Activated CD4-positive, alpha-beta T cell treated with anti-CD3 and anti-CD28 coated beads, Interleukin-2, amount 10 ng/mL, durations not matched to agents 24 days and 14 days (primary cell): ENCODE data around the gene C20orf141. TPM values are rescaled to one million over a fixed set of nuclear protein-coding genes. Genes with fewer than 3 reads are reported as not detected.
"Not testable (repeated sequence)": the region's sequence is repeated elsewhere in the genome, so short reads cannot be mapped to it uniquely, and the experiment has no call there.

ENCODE experiments used
- DNase-seq: peaks from one replicate; pipeline ENCODE4 v3.0.0; 2022
- H3K27ac Mint-ChIP-seq: one replicate; pipeline ENCODE4 v1.8.0; 2022; ENCODE audit warnings: mild to moderate bottlenecking, mixed read lengths
- H3K27me3 Mint-ChIP-seq: one replicate; pipeline ENCODE4 v1.8.0; 2022; ENCODE audit warnings: mixed read lengths
- H3K36me3 Mint-ChIP-seq: one replicate; pipeline ENCODE4 v1.8.0; 2022; ENCODE audit warnings: low read depth, mild to moderate bottlenecking, mixed read lengths
- H3K4me1 Mint-ChIP-seq: one replicate; pipeline ENCODE4 v1.8.0; 2021; ENCODE audit warnings: mixed read lengths
- H3K4me3 Mint-ChIP-seq: one replicate; pipeline ENCODE4 v1.8.0; 2022; ENCODE audit warnings: mild to moderate bottlenecking, moderate library complexity, mixed read lengths
- H3K9me3 Mint-ChIP-seq: one replicate; pipeline ENCODE4 v1.8.0; 2021; ENCODE audit warnings: mixed read lengths
- intact Hi-C: fragments of 100-400 bp; cut with micrococcal nuclease; formaldehyde crosslinking; loops from one replicate; pipeline ENCODE4 v1.15.1; 2023
- total RNA-seq: library from RNA; stranded (reverse); gene quantifications from 2 replicates; pipeline ENCODE4 v1.2.3, GENCODE V29; 2022

Gene C20orf141
- not detected in 2 replicates for total RNA-seq

DNA sequence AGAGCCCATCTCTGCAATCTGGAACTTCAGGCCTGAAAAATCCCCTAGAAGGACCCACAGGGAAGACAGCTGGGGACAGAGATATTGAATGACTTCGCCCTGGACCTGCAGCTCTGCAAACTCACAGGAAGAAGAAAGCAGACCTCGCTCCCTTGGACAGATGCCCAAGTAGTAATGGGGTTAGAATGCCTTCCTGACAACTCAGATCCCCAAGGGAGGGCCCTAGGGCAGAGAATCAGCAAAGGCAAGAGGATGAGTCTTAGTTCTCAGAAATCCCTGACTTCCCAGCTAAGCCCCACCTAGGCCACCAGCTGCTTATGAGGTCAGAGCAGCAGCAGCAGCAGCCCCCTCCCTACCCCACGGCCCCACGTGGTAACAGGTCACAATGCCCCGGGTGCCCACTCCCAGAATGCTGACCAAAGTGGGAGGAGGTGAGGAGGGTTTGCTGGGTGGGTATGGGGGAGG is at the start of gene C20orf141:
TSS of gene C20orf141 (plus strand) at position 401 of the 465 bp plus-strand sequence. CDS start 198 bp downstream, outside the sequence.
- no peak within 1 kb of the TSS for H3K27ac Mint-ChIP-seq
- intact Hi-C loops: no loop called here
- H3K4me1 Mint-ChIP-seq: no peaks in the 10 kb centered on the region
- no peak within 1 kb of the TSS for H3K4me3 Mint-ChIP-seq
- H3K27me3 Mint-ChIP-seq: peaks cover 67% of the 10 kb centered on the region
- H3K36me3 Mint-ChIP-seq: peaks cover 2% of the 10 kb centered on the region
- H3K9me3 Mint-ChIP-seq: peaks cover 15% of the 10 kb centered on the region
- DNase-seq: no peak

DNA sequence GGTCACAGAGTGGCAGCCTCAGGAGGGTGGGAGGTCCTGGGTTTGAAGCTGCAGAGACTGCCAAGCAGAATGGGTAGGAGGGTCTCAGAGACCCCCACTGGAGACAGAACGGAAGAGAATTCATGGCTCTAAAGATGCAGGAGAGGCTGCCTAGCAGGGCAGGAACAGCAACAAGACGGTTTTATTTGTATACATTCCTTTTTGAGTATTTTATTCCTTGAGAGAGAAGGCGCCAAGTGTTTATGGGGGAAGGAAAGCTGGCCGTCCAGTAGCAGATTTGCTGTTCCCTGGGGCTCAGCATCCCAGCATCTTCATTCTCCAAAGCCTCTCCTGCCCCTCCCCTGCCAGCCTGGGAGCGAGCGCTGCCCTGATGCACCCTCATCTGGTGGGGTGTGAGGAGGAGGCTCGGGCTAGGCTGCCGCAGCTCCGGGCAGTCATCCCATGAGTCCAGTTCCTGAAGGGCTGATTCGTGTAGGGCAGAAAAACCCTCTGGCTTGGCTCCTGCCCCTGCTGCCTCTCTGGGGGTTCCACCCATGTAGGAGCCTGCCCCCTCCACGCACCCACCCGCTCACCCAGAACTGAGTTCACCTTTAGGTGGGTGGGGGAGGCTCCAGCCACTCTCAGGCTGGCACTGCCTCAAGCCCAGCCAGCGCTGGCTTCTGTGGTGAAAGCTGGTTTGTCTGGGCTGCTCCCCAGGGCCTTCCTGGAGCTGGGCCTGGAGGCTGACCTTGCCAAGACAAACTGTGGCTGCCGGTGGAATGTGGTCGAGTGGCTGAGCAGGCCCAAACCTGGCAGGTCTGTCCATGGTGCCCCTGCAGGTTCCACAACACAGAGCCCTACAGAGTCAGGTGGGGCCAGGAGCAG is 46.8 kb upstream of the C20orf141 start:
- H3K4me1 Mint-ChIP-seq: peaks cover 4% of the 10 kb centered on the region

DNA sequence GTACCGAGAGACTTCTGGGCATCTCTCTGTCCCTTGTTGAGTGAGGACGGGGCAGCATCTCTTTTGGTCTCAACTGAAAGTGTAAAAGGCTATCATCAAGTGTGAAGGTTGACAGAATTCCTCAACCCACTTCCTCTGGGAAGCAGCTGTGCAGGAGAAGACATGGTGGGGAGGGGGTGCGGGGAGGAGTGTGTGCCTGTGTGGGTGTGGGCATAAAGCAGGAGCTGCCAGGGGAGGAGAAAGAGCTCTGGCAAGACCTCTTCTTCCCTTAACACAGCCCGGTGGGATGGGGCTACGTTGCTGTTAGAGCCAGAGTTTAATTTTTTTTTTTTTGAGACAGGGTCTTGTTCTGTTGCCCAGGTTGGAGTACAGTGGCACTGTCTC is 46.2 kb upstream of the C20orf141 start:
- no peaks in the 10 kb centered on the region for H3K9me3 Mint-ChIP-seq
- no peak overlapping the region for H3K27ac Mint-ChIP-seq
- H3K27me3 Mint-ChIP-seq: peaks cover 18% of the 10 kb centered on the region
- DNase-seq: no peak
- intact Hi-C loops: no loop called here
- H3K4me1 Mint-ChIP-seq: peaks cover 4% of the 10 kb centered on the region
- no peaks in the 10 kb centered on the region for H3K36me3 Mint-ChIP-seq
- no peak overlapping the region for H3K4me3 Mint-ChIP-seq

More for the DNA sequence above, 46.8 kb upstream of the C20orf141 start:
- Mint-ChIP-seq H3K27ac (no peak overlapping the region), H3K27me3 (peaks cover 18% of the 10 kb centered on the region), H3K9me3 (no peaks in the 10 kb centered on the region), H3K4me3 (no peak overlapping the region), H3K36me3 (no peaks in the 10 kb centered on the region)
- intact Hi-C loops: no loop called here
- DNase-seq: no peak

DNA sequence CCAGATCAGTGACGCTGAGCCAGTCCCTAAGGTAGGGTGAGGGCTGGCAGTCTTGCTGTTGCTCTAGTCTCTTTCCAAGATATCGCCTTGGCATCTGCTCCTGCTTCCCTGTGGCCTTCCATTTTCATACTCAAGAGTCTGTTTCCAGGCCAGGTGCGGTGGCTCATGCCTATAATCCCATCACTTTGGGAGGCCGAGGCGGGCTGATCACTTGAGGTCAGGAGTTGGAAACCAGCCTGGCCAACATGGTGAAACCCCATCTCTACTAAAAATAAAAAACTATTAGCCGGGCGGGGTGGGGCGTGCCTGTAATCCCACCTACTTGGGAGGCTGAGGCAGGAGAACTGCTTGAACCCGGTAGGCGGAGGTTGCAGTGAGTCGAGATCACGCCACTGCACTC is 44.7 kb upstream of the C20orf141 start:
- peaks cover 22% of the 10 kb centered on the region for H3K27me3 Mint-ChIP-seq
- H3K27ac Mint-ChIP-seq, DNase-seq, intact Hi-C loops, H3K4me1 Mint-ChIP-seq, H3K9me3 Mint-ChIP-seq, H3K36me3 Mint-ChIP-seq, H3K4me3 Mint-ChIP-seq: not testable (repeated sequence)

- H3K4me1 Mint-ChIP-seq: peaks cover 4% of the 10 kb centered on the region
- H3K27me3 Mint-ChIP-seq: peaks cover 23% of the 10 kb centered on the region
- intact Hi-C loops: no loop called here
- no peaks in the 10 kb centered on the region for H3K36me3 Mint-ChIP-seq
- no peaks in the 10 kb centered on the region for H3K9me3 Mint-ChIP-seq
- no peak for DNase-seq
- H3K27ac Mint-ChIP-seq: no peak overlapping the region
- H3K4me3 Mint-ChIP-seq: no peak overlapping the region
Observed at GRCh38 chr20:2771631-2772080, 43.1 kb upstream of the C20orf141 start.

GRCh38 chr20:2773812-2774211 is 41.0 kb upstream of the C20orf141 start:
- H3K4me1 Mint-ChIP-seq: peaks cover 6% of the 10 kb centered on the region
- H3K9me3 Mint-ChIP-seq: no peaks in the 10 kb centered on the region
- H3K36me3 Mint-ChIP-seq: no peaks in the 10 kb centered on the region
- peaks cover 19% of the 10 kb centered on the region for H3K27me3 Mint-ChIP-seq
- H3K27ac Mint-ChIP-seq: no peak overlapping the region
- no peak overlapping the region for H3K4me3 Mint-ChIP-seq
- intact Hi-C loops: no loop called here
- no peak for DNase-seq

GRCh38 chr20:2775139-2775538 is 39.6 kb upstream of the C20orf141 start:
- intact Hi-C loops: no loop called here
- Mint-ChIP-seq H3K27ac (no peak overlapping the region), H3K9me3 (no peaks in the 10 kb centered on the region)

GRCh38 chr20:2778602-2779321 is 36.0 kb upstream of the C20orf141 start:
- DNase-seq: no peak
- Mint-ChIP-seq H3K4me1 (peaks cover 7% of the 10 kb centered on the region), H3K27ac (no peak overlapping the region), H3K27me3 (peaks cover 24% of the 10 kb centered on the region), H3K36me3 (no peaks in the 10 kb centered on the region), H3K4me3 (no peak overlapping the region), H3K9me3 (no peaks in the 10 kb centered on the region)
- intact Hi-C loops: no loop called here

More at GRCh38 chr20:2775139-2775538, 39.6 kb upstream of the C20orf141 start:
- no peak overlapping the region for H3K4me3 Mint-ChIP-seq
- H3K27me3 Mint-ChIP-seq: peaks cover 16% of the 10 kb centered on the region
- DNase-seq: no peak
- no peaks in the 10 kb centered on the region for H3K36me3 Mint-ChIP-seq
- H3K4me1 Mint-ChIP-seq: peaks cover 6% of the 10 kb centered on the region

DNA sequence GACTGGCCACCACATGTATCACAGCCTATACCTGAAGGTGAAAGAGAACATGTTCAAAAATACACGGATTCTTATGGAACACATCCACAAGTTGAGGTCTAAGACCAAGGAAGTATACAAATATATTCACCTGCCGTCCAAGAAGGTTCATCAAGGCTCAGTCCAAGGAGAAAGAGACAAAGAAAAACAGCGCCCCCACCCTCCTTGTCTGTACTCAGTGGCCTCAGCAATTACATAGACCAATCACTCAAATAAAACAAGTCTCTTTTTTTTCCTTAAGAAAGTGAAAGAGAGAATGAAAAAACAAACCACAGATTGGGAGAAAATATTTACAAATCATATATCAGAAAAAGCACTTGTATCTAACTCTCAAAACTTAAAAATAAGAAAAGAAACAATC is 33.8 kb upstream of the C20orf141 start:
- no peaks in the 10 kb centered on the region for H3K9me3 Mint-ChIP-seq
- DNase-seq: no peak
- intact Hi-C loops: no loop called here
- H3K27ac Mint-ChIP-seq: no peak overlapping the region
- no peaks in the 10 kb centered on the region for H3K36me3 Mint-ChIP-seq
- peaks cover 7% of the 10 kb centered on the region for H3K4me1 Mint-ChIP-seq
- no peak overlapping the region for H3K4me3 Mint-ChIP-seq
- peaks cover 19% of the 10 kb centered on the region for H3K27me3 Mint-ChIP-seq

DNA sequence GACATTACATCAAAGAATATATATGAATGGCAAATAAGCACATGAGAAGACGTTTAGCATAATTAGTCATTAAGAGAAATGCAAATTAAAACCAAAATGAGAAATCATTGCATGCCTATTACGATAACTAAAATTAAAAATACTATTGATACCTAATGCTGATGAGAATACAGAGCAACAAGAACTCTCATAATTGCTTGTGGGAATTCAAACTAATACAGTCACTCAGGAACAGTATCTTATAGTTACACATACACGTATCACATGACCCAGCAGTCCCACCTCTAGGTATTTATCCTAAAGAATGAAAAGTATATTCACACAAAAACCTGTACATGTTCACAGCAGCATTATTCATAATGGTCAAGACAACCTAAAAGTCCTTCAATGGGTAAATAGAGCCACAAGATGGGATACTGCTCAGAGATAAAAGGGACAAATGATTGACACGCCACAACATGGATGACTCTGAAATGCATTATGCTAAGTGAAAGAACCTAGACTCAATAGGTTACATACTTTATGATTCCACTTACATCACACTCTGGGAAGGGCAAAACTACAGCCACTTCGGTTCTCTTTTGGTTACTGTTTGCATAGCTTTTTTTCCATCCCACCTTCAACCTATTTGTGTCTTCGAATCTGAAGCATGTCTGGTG is 30.8 kb upstream of the C20orf141 start:
- no peaks in the 10 kb centered on the region for H3K36me3 Mint-ChIP-seq
- H3K27ac Mint-ChIP-seq: no peak overlapping the region
- H3K4me1 Mint-ChIP-seq: peaks cover 5% of the 10 kb centered on the region
- peaks cover 14% of the 10 kb centered on the region for H3K27me3 Mint-ChIP-seq
- intact Hi-C loops: no loop called here
- no peak overlapping the region for H3K4me3 Mint-ChIP-seq
- H3K9me3 Mint-ChIP-seq: no peaks in the 10 kb centered on the region
- DNase-seq: no peak

- intact Hi-C loops: no loop called here
- no peaks in the 10 kb centered on the region for H3K36me3 Mint-ChIP-seq
Observed at GRCh38 chr20:2793471-2793870, 21.3 kb upstream of the C20orf141 start.

GRCh38 chr20:2794202-2794748 is 20.5 kb upstream of the C20orf141 start:
- Mint-ChIP-seq H3K36me3 (no peaks in the 10 kb centered on the region), H3K27ac (no peak overlapping the region), H3K4me1 (peaks cover 3% of the 10 kb centered on the region), H3K4me3 (no peak overlapping the region), H3K27me3 (peaks cover 44% of the 10 kb centered on the region), H3K9me3 (no peaks in the 10 kb centered on the region)
- intact Hi-C loops: no loop called here
- DNase-seq: no peak

More at GRCh38 chr20:2793471-2793870, 21.3 kb upstream of the C20orf141 start:
- no peak for DNase-seq
- Mint-ChIP-seq H3K9me3 (no peaks in the 10 kb centered on the region), H3K27me3 (peaks cover 37% of the 10 kb centered on the region), H3K4me1 (no peaks in the 10 kb centered on the region), H3K4me3 (no peak overlapping the region), H3K27ac (no peak overlapping the region)

GRCh38 chr20:2794866-2795447 is 19.8 kb upstream of the C20orf141 start:
- H3K4me1 Mint-ChIP-seq: peaks cover 8% of the 10 kb centered on the region
- no peak overlapping the region for H3K4me3 Mint-ChIP-seq
- intact Hi-C loops: no loop called here
- peaks cover under 1% of the 10 kb centered on the region for H3K36me3 Mint-ChIP-seq
- no peak overlapping the region for H3K27ac Mint-ChIP-seq
- DNase-seq: no peak
- peaks cover 46% of the 10 kb centered on the region for H3K27me3 Mint-ChIP-seq
- no peaks in the 10 kb centered on the region for H3K9me3 Mint-ChIP-seq
